Endothelial cell of umbilical vein (primary cell): Measurements from ENCODE around the gene XYLT1. TPM values are rescaled to one million over a fixed set of nuclear protein-coding genes. Genes with fewer than 3 reads are reported as not detected.

Experiments
- BruUV-seq: library from RNA; stranded (reverse); fragments of 400-500 nt; replicated peaks from 2 replicates; lab custom pipeline; 2021; lab: Mats Ljungman, UMichigan
- CTCF ChIA-PET: fragments of 300-600, 350-600 bp; sonication (Branson Sonifier 250); formaldehyde crosslinking; loops from one replicate; lab custom pipeline; 2021; ENCODE audit warnings: antibody characterized with exemption, inconsistent platforms; lab: Charles Lee
- POLR2A ChIA-PET: fragments of 300-600, 350-600 bp; sonication (Branson Sonifier 250); formaldehyde crosslinking; loops from one replicate; lab custom pipeline; 2021; ENCODE audit warnings: antibody characterized with exemption, inconsistent platforms; lab: Charles Lee
- DNase-seq: peaks from one replicate; pipeline ENCODE4 v3.0.0-alpha.2; 2011; ENCODE audit warnings: low read depth, low spot score
- FAIRE-seq: peaks from 2 replicates; lab custom pipeline; 2011; peaks lifted over from hg19 to GRCh38; lab: Jason Lieb, UNC
- H2AFZ ChIP-seq: 2 replicates; pipeline ENCODE4 v1.6.0; 2012; ENCODE audit warnings: low read depth, low read length, control low read depth, inconsistent platforms
- H3K27ac ChIP-seq: 2 replicates; pipeline ENCODE4 v1.5.1; 2011; ENCODE audit warnings: low read depth, mild to moderate bottlenecking, control low read depth, low read length, moderate library complexity; ENCODE audit not compliant: insufficient read depth
- H3K27me3 ChIP-seq, 2 experiments: 2 replicates each; pipeline versions ENCODE4 v1.6.0 to v1.6.1; 2011; ENCODE audit warnings: low read length in 2 of 2, mixed read lengths in 1 of 2; ENCODE audit not compliant: control insufficient read depth in 2 of 2, insufficient read depth in 2 of 2
- H3K36me3 ChIP-seq, 2 experiments: 2 replicates in 1 of 2; 3 replicates in 1 of 2; pipeline ENCODE4 v1.5.1; 2011; ENCODE audit warnings: low read length in 2 of 2, mild to moderate bottlenecking in 1 of 2, moderate library complexity in 1 of 2; ENCODE audit not compliant: control insufficient read depth in 2 of 2, insufficient read depth in 2 of 2; ENCODE audit errors: extremely low read depth in 1 of 2
- H3K4me1 ChIP-seq: 3 replicates; pipeline ENCODE4 v1.5.1; 2011; ENCODE audit warnings: mild to moderate bottlenecking, low read length; ENCODE audit not compliant: control insufficient read depth, insufficient read depth; ENCODE audit errors: extremely low read depth
- H3K4me2 ChIP-seq: 2 replicates; pipeline ENCODE4 v1.6.1; 2011; ENCODE audit warnings: low read length, control low read depth, mixed read lengths; ENCODE audit not compliant: insufficient read depth
- H3K4me3 ChIP-seq, 3 experiments: fragments of 200-600 bp in 1 of 3; sonication (generic), shearing (Covaris generic) in 1 of 3; replicated peaks in 1 of 3; 2 replicates each; pipeline ENCODE4 v1.5.1; 2011 to 2016; ENCODE audit warnings: control low read depth in 3 of 3, low read length in 3 of 3, mild to moderate bottlenecking in 2 of 3, inconsistent platforms in 1 of 3, low read depth in 1 of 3, moderate library complexity in 1 of 3; ENCODE audit not compliant: insufficient read depth in 1 of 3
- H3K79me2 ChIP-seq: 2 replicates; pipeline ENCODE4 v1.6.0; 2012; ENCODE audit warnings: low read length, inconsistent platforms; ENCODE audit not compliant: control insufficient read depth, insufficient read depth
- H3K9ac ChIP-seq: replicated peaks from 2 replicates; pipeline ENCODE3; 2011; ENCODE audit warnings: low read length, control low read depth; ENCODE audit not compliant: insufficient read depth; ENCODE audit errors: extremely low read depth
- H3K9me1 ChIP-seq: replicated peaks from 3 replicates; pipeline ENCODE4 v1.6.0; 2011; ENCODE audit warnings: mild to moderate bottlenecking, low read length; ENCODE audit not compliant: control insufficient read depth, insufficient read depth; ENCODE audit errors: extremely low read depth
- H3K9me3 ChIP-seq: replicated peaks from 2 replicates; pipeline ENCODE4 v1.5.1; 2012; ENCODE audit warnings: low read length, inconsistent platforms; ENCODE audit not compliant: control insufficient read depth, insufficient read depth
- H4K20me1 ChIP-seq: replicated peaks from 2 replicates; pipeline ENCODE3; 2011; ENCODE audit warnings: mild to moderate bottlenecking, low read length; ENCODE audit not compliant: control insufficient read depth, insufficient read depth; ENCODE audit errors: extremely low read depth
- EZH2 ChIP-seq: IDR thresholded peaks from 2 replicates; pipeline ENCODE4 v1.6.1; 2012; ENCODE audit warnings: borderline replicate concordance, low read depth, mild to moderate bottlenecking, moderate library complexity, low read length, inconsistent platforms; ENCODE audit not compliant: severe bottlenecking
- FOS ChIP-seq: IDR thresholded peaks from 2 replicates; pipeline ENCODE4 v1.6.1; 2011; ENCODE audit warnings: mild to moderate bottlenecking, low read length, moderate library complexity, borderline replicate concordance; ENCODE audit not compliant: insufficient read depth
- GATA2 ChIP-seq: IDR thresholded peaks from 2 replicates; pipeline ENCODE4 v1.7.0; 2011; ENCODE audit warnings: low read depth, mild to moderate bottlenecking, moderate library complexity, mixed read lengths, low read length; ENCODE audit not compliant: insufficient read length, insufficient read depth
- JUN ChIP-seq: IDR thresholded peaks from 2 replicates; pipeline ENCODE4 v1.6.1; 2011; ENCODE audit warnings: borderline replicate concordance, low read depth; ENCODE audit not compliant: insufficient read length, insufficient read depth
- MYC ChIP-seq: IDR thresholded peaks from one replicate; pipeline ENCODE4 v1.6.1; 2011; ENCODE audit warnings: mild to moderate bottlenecking, low read depth, low read length
- POLR2A ChIP-seq: IDR thresholded peaks from 2 replicates; pipeline ENCODE4 v1.6.1; 2012; ENCODE audit warnings: low read depth, mild to moderate bottlenecking, control low read depth, low read length
- POLR2AphosphoS5 ChIP-seq: IDR thresholded peaks from 2 replicates; pipeline ENCODE4 v1.6.1; 2012; ENCODE audit warnings: low read depth, mild to moderate bottlenecking, control low read depth, low read length, moderate library complexity; ENCODE audit not compliant: insufficient read depth
- dilution Hi-C: fragments of 300-500 bp; cut with MboI; formaldehyde crosslinking; loops from one replicate; pipeline ENCODE4 v1.15.0; 2019; ENCODE audit warnings: low sequenced_read_pairs; ENCODE audit not compliant: extremely low pct_ligation_motif_present
- intact Hi-C: fragments of 100-400 bp; cut with micrococcal nuclease; formaldehyde crosslinking; loops from one replicate; pipeline ENCODE4 v1.10.0; 2022
- polyA plus RNA-seq, 4 experiments: library from polyadenylated mRNA; depleted of rRNA in 3 of 4; stranded (reverse) in 3 of 4; unstranded in 1 of 4; fragments of >200 nt; gene quantifications; 2 replicates each; pipeline versions ENCODE4 v1.2.1 to v1.2.3, GENCODE V29; 2011 to 2012; ENCODE audit warnings: missing spikeins in 1 of 4
- total RNA-seq: library from RNA; stranded (reverse); gene quantifications from 2 replicates; pipeline ENCODE4 v1.2.3, GENCODE V29; 2021
- TF ChIP-seq, protein P1 (sequence below), 2 donors: IDR thresholded peaks; 1 replicate in 1 of 2; 2 replicates in 1 of 2; pipeline ENCODE4 v1.5.1; 2011; ENCODE audit warnings: low read length in 2 of 2, mild to moderate bottlenecking in 2 of 2, moderate library complexity in 2 of 2, control low read depth in 1 of 2, inconsistent platforms in 1 of 2, low read depth in 1 of 2; ENCODE audit not compliant: insufficient read depth in 1 of 2; ENCODE audit errors: extremely low read depth in 1 of 2
- TF ChIP-seq, protein P2 (sequence below): IDR thresholded peaks from 2 replicates; pipeline ENCODE4 v1.6.1; 2011; ENCODE audit not compliant: insufficient read depth, insufficient read length

XYLT1 gene
- total and polyA plus RNA-seq, 2 donors (not counting 3 experiments of a cell fraction or from before 2014, with no cell fraction given) = 0.63 to 2.9 TPM

DNA sequence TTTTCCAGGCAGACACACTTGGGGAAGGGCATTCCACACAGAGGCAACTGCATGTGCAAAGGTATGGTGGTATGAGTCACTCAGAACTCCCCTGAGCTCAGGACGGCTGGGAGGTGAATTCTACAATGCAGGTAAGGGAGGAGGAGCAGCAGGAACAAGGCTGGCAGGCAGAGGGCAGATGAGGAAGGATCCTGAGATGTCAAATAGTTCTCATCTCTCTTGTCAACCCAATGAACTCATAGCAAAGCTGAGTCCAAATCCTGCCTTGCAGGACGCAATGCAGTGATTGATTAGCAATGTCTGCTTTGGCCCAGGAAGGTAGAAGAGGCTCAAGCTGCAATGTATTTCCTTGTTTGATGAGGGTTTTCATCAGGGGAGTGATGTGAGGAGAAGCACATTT lies 243.5 kb downstream of the XYLT1 start:
- CTCF ChIA-PET = no interaction called here
- no peak for FAIRE-seq

DNA sequence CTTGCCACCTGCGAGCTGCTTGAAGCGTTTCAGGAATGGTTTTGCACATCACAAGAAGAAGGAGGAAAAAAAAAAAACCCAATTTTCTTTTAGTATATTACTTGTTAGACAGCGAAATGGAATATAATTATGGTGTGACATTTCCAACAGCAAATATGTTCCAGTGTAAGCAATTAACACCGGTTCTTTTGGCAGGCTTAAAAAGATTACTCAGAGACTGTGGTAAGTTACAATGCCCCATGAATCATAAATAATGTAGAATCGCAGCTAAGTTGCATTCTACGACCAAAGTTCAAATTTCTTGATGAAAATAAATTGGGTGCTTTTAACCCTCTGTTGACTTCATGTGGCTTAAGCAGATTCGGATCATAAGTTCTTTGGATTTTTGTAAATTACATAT lies 245.2 kb downstream of the XYLT1 start:
- BruUV-seq = no TSS peak
- Histone ChIP-seq H3K9ac (no peak overlapping the region), H3K27ac (no peak overlapping the region), H3K4me2 (no peak overlapping the region), H2AFZ (no peak overlapping the region), H3K9me1 (no peaks in the 10 kb centered on the region), H3K9me3 (no peaks in the 10 kb centered on the region), H3K79me2 (no peaks in the 10 kb centered on the region), H3K4me3 (no peak overlapping the region), H4K20me1 (no peaks in the 10 kb centered on the region), H3K4me1 (no peaks in the 10 kb centered on the region), H3K36me3 (no peaks in the 10 kb centered on the region), H3K27me3 (no peaks in the 10 kb centered on the region)
- FAIRE-seq (no peak), DNase-seq (no peak)
- intact Hi-C loops = no loop called here
- ChIA-PET CTCF (interaction anchor here (0.6 kb wide), 1 partner anchor 35 kb away, joined by 4 read pairs; no protein-coding TSS in a partner anchor), POLR2A (no interaction called here)
- dilution Hi-C loops = no loop called here
- TF ChIP-seq FOS = no peak
- TF ChIP-seq, protein P1, sequence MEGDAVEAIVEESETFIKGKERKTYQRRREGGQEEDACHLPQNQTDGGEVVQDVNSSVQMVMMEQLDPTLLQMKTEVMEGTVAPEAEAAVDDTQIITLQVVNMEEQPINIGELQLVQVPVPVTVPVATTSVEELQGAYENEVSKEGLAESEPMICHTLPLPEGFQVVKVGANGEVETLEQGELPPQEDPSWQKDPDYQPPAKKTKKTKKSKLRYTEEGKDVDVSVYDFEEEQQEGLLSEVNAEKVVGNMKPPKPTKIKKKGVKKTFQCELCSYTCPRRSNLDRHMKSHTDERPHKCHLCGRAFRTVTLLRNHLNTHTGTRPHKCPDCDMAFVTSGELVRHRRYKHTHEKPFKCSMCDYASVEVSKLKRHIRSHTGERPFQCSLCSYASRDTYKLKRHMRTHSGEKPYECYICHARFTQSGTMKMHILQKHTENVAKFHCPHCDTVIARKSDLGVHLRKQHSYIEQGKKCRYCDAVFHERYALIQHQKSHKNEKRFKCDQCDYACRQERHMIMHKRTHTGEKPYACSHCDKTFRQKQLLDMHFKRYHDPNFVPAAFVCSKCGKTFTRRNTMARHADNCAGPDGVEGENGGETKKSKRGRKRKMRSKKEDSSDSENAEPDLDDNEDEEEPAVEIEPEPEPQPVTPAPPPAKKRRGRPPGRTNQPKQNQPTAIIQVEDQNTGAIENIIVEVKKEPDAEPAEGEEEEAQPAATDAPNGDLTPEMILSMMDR (IDR thresholded peaks at IDR 0.05; ENCODE audit: extremely low read depth in 1 of 2, insufficient read depth in 1 of 2, low read depth in 1 of 2, low read length in 2 of 2) = no peak
- no peak for TF ChIP-seq EZH2
- TF ChIP-seq MYC = no peak
- TF ChIP-seq POLR2AphosphoS5 = no peak
- TF ChIP-seq JUN = no peak
- TF ChIP-seq, protein P2, sequence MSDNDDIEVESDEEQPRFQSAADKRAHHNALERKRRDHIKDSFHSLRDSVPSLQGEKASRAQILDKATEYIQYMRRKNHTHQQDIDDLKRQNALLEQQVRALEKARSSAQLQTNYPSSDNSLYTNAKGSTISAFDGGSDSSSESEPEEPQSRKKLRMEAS = no peak
- TF ChIP-seq GATA2 = no peak

More for the DNA sequence above, 243.5 kb downstream of the XYLT1 start:
- H3K9me3 ChIP-seq = no peaks in the 10 kb centered on the region
- no peaks in the 10 kb centered on the region for H3K27me3 ChIP-seq
- no peaks in the 10 kb centered on the region for H3K36me3 ChIP-seq
- no peaks in the 10 kb centered on the region for H3K4me1 ChIP-seq
- dilution Hi-C loops = no loop called here
- H3K4me3 ChIP-seq = no peak overlapping the region
- no peaks in the 10 kb centered on the region for H3K79me2 ChIP-seq
- no peak overlapping the region for H3K9ac ChIP-seq
- no peak overlapping the region for H2AFZ ChIP-seq
- H3K4me2 ChIP-seq = no peak overlapping the region
- DNase-seq = no peak
- intact Hi-C loops = no loop called here
- TF ChIP-seq POLR2AphosphoS5 = no peak
- TF ChIP-seq POLR2A = no peak
- TF ChIP-seq FOS = no peak
- TF ChIP-seq MYC = no peak
- no peak for TF ChIP-seq GATA2
- POLR2A ChIA-PET = no interaction called here
- H3K9me1 ChIP-seq = no peaks in the 10 kb centered on the region
- BruUV-seq = no TSS peak
- no peaks in the 10 kb centered on the region for H4K20me1 ChIP-seq
- no peak overlapping the region for H3K27ac ChIP-seq
